Esophagus muscularis mucosa (tissue), 4 donors: ENCODE results near the gene APP.

Source experiments
- EP300 ChIP-seq: sonication (generic); formaldehyde crosslinking; IDR thresholded peaks from one replicate; pipeline ENCODE4 v1.6.1; 2017; ENCODE audit warnings: antibody characterized with exemption
- POLR2A ChIP-seq: fragments of 450-650 bp; IDR thresholded peaks from one replicate; pipeline ENCODE4 v1.6.1; 2017; ENCODE audit warnings: antibody characterized with exemption, moderate library complexity, mild to moderate bottlenecking, low read depth
- POLR2AphosphoS5 ChIP-seq, 2 donors: sonication (generic); formaldehyde crosslinking; IDR thresholded peaks; one replicate each; pipeline ENCODE4 v1.6.1; 2017; ENCODE audit warnings: antibody characterized with exemption in 2 of 2
- TF ChIP-seq, protein P1 (sequence below), 3 experiments: fragments of 200-600 bp in 2 of 3; fragments of 450-650 bp in 1 of 3; sonication (generic) in 2 of 3; IDR thresholded peaks; one replicate each; pipeline ENCODE4 v1.5.1; 2017 to 2019; ENCODE audit warnings: antibody characterized with exemption in 3 of 3, mild to moderate bottlenecking in 2 of 3, moderate library complexity in 1 of 3

DNA sequence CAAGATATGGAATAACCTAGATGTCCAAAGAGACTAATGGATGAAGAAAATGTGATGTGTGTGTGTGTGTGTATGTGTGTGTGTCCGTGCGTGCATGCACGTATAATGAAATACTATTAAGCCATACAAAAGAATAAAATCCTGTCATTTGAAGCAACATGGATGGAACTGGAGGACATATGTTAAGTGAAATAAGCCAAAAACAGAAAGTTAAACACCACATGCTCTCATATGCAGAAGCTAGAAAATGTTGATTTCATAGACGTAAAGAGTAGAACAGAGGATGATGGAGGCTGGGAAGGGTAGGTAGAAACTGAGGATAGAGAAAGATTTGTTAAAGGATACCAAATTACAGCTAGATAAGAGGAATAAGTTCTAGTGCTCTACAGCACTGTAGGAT is 133.7 kb downstream of the APP start:
- TF ChIP-seq, protein P1, sequence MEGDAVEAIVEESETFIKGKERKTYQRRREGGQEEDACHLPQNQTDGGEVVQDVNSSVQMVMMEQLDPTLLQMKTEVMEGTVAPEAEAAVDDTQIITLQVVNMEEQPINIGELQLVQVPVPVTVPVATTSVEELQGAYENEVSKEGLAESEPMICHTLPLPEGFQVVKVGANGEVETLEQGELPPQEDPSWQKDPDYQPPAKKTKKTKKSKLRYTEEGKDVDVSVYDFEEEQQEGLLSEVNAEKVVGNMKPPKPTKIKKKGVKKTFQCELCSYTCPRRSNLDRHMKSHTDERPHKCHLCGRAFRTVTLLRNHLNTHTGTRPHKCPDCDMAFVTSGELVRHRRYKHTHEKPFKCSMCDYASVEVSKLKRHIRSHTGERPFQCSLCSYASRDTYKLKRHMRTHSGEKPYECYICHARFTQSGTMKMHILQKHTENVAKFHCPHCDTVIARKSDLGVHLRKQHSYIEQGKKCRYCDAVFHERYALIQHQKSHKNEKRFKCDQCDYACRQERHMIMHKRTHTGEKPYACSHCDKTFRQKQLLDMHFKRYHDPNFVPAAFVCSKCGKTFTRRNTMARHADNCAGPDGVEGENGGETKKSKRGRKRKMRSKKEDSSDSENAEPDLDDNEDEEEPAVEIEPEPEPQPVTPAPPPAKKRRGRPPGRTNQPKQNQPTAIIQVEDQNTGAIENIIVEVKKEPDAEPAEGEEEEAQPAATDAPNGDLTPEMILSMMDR (IDR thresholded peaks at IDR 0.05): no peak
- TF ChIP-seq EP300 (no peak), POLR2A (no peak), POLR2AphosphoS5 (IDR thresholded peaks at IDR 0.05) (no peak)
